Mucosa of gallbladder (tissue), 1 donor: ENCODE results near the gene MYCBP2. TPM values are rescaled to one million over a fixed set of nuclear protein-coding genes. Genes with fewer than 3 reads are reported as not detected.
"Not testable (repeated sequence)": the region's sequence is repeated elsewhere in the genome, so short reads cannot be mapped to it uniquely, and the experiment has no call there.

Experiments
- DNase-seq: peaks from one replicate; pipeline ENCODE4 v3.0.0-alpha.2; 2020; ENCODE audit warnings: low spot score
- total RNA-seq: library from RNA; stranded (reverse); gene quantifications from one replicate; pipeline ENCODE4 v1.2.1, GENCODE V29; 2021
- donor health status: DM: no; HTN: no; CAD: no.

Gene MYCBP2
- total RNA-seq, 1 donor from 2014 or later = 71.8 TPM

- no peak for DNase-seq
These were observed 298.7 kb downstream of the MYCBP2 start for GRCh38 chr13:77028202-77028601.

- peak; percentile 84 for DNase-seq
These were observed 299.9 kb downstream of the MYCBP2 start, which contains the start of gene FBXL3 for GRCh38 chr13:77026861-77027621. FBXL3 (minus strand) TSS chr13:77027159; CDS start chr13:77021860, 5,299 bp downstream.

GRCh38 chr13:77026255-77026860 lies 300.5 kb downstream of the MYCBP2 start:
- DNase-seq = peak; percentile 81

- no peak for DNase-seq
These were observed 304.6 kb downstream of the MYCBP2 start for GRCh38 chr13:77022341-77022740.

DNA sequence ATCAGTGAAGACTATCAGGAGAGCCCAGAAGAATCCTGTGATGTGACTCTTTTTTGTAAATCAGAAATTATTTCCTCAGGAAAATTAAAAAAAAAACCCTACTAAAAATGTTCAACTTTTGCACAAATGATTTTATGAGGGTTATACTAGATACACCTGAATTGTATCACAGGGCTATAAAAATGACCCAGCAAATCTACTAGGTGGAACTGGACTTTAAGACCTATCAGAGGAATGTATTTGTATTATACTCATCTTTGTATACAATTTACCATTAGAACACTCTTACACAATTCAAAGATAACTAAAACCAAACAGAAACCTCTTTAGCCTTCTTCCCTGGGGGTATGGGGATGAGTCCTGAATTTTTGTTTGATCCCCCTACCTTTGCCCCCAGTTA lies 307.1 kb downstream of the MYCBP2 start:
- no peak for DNase-seq

DNA sequence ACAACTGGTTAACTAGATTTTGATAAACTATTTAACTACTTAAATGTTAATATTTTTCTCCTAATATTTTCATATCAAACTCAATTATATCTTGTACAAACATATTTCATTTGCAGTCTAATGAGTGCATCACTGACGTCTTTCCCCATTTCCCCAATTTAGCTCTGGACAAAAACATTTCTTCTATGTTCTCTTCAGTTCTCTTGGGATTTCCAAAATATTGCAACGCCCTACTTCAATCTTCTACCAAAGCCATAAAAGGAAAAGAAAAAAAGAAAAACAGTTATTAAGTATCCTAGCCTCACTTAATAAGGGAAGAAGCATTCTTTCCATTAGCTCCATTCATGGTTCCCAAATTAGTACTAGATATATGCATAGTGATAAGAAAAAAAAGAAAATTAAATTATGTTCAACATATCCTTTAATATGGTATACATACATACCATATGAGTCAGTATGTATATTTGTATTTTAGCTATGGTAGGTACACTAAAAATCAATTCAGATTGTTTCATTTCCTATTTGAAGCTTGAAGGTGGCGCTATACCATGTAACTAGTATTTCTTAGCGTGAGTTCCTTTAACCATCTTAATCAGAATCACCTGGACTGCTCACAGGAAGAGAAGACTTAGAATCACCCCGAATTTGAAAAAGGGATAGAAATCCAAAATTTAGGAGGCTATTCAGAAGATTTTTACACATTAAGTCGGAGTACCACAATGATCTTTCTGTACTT lies 309.8 kb downstream of the MYCBP2 start:
- no peak for DNase-seq

- no peak for DNase-seq
These were observed 310.6 kb downstream of the MYCBP2 start for GRCh38 chr13:77016251-77016812.

GRCh38 chr13:77014906-77015685 lies 311.8 kb downstream of the MYCBP2 start:
- DNase-seq = no peak

DNA sequence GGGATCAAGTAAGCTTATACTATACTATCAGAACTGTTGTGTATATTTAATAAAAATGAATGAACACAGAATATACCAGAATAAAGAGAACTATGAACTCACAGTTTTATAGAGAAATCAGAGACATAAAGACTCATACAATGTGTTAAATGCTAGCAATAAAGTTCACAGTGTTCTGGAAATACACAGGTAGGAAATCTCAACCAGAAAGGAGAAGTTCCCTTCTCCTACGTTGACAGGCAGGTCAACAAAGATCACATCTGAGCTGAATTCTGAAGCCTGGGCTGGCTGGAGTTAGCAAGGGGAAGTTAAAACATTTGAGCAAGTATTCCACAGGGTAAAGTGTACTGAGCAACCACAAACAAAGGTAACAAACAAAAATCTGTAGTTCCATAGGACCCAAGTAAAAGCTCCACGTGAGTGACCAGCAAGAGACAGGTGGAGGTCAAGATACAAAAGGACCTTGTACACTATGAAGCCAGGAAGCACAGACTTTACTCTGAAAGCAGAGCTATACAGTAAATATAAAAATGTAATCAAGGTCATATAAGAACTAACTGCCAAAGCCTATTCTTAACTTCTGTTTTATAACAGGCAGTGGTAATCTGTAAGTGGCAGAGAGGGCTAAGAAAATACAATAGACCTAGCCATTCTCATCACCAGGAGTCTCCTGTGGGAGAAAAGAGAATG lies 312.9 kb downstream of the MYCBP2 start:
- DNase-seq = no peak

DNA sequence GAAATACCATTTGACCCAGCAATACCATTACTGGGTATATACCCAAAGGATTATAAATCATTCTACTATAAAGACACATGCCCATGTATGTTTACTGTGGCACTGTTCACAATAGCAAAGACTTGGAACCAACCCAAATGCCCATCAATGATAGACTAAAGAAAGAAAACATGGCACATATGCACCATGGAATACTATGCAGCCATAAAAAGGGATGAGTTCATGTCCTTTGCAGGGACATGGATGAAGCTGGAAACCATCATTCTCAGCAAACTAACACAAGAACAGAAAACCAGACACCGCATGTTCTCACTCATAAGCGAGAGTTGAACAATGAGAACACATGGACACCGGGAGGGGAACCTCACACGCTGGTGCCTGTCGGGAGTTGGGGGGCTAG lies 317.2 kb downstream of the MYCBP2 start:
- not testable (repeated sequence) for DNase-seq

DNA sequence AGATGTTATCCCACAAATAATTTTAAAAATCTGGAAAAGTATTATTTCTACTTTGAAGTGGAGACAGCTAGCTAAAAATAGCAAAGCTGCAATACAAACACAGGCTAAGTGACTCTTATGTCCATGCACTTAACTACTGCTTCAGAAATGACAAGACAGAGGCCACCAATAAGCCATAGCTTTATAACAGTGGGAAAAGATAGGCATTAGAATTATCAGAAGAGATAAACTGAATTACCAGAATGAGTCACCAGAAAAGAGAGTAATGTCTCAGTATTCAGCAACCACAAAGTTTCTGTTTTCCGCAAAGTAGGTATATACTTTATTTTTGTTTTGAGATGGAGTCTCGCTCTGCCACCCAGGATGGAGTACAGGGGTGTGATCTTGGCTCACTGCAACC lies 317.9 kb downstream of the MYCBP2 start:
- no peak for DNase-seq

- not testable (repeated sequence) for DNase-seq
These were observed 318.6 kb downstream of the MYCBP2 start for GRCh38 chr13:77008337-77008736.

DNA sequence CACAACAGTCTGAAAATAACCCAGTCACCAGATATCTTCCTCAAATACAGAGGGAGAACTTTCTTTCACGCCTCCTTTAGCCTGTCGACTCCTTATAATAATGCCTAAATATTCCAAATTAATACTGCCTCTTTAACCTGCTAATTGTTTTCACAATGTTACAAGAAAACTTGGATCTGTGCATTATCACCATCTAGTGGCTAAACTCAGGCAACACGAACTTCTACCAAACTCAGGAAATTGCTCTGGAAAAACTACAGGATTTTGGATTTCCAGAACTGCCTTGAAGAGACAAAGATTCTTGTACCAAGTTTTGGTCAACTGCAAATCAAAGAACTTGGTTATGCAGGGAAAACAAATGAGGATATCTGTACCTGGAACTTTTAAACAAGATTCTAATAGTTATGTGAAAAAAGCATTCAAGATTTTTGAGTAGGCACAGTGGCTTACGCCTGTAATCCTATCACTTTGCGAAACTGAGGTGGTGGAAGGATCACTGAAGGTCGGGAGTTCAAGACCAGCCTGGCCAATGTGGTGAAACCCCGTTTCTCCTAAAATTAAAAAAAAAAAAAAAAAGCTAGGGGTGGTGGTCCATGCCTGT lies 324.2 kb downstream of the MYCBP2 start:
- DNase-seq = no peak

GRCh38 chr13:77001963-77002587 lies 324.8 kb downstream of the MYCBP2 start:
- DNase-seq = no peak

- no peak for DNase-seq
These were observed 325.4 kb downstream of the MYCBP2 start for GRCh38 chr13:77001540-77001939.

DNA sequence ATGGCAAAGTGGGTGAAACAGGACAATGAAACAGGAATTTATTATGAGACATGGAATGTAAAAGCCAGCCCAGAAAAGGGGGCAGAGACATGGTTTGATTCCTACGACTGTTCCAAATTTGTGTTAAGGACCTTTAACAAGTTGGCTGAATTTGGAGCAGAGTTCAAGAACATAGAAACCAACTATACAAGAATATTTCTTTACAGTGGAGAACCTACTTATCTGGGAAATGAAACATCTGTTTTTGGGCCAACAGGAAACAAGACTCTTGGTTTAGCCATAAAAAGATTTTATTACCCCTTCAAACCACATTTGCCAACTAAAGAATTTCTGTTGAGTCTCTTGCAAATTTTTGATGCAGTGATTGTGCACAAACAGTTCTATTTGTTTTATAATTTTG lies 326.4 kb downstream of the MYCBP2 start:
- DNase-seq = no peak
